RWPE1 (cell line): ENCODE measurements around the gene HES7.
"Not testable (repeated sequence)": the region's sequence is repeated elsewhere in the genome, so short reads cannot be mapped to it uniquely, and the experiment has no call there.

Experiments
- CTCF ChIA-PET: fragments of 350-600 bp; sonication (Branson Sonifier 250); formaldehyde crosslinking; extraction: SDS; loops from one replicate; lab custom pipeline; 2021; lab: Yijun Ruan, JAX
- POLR2A ChIA-PET: fragments of 400-600 bp; formaldehyde crosslinking; extraction: SDS; loops from one replicate; lab custom pipeline; 2020; ENCODE audit warnings: antibody characterized with exemption; ENCODE audit not compliant: low non-redundant PET; lab: Yijun Ruan, JAX
- DNase-seq: peaks from one replicate; pipeline ENCODE4 v3.0.0; 2012; ENCODE audit warnings: low spot score
- H3K27ac ChIP-seq: fragments of 450-650 bp; 2 replicates; pipeline ENCODE4 v1.5.1; 2017
- CTCF ChIP-seq: fragments of 450-650 bp; conservative IDR thresholded peaks from 2 replicates; pipeline ENCODE4 v1.5.1; 2017; ENCODE audit warnings: low read depth, mild to moderate bottlenecking

HES7 gene

DNA sequence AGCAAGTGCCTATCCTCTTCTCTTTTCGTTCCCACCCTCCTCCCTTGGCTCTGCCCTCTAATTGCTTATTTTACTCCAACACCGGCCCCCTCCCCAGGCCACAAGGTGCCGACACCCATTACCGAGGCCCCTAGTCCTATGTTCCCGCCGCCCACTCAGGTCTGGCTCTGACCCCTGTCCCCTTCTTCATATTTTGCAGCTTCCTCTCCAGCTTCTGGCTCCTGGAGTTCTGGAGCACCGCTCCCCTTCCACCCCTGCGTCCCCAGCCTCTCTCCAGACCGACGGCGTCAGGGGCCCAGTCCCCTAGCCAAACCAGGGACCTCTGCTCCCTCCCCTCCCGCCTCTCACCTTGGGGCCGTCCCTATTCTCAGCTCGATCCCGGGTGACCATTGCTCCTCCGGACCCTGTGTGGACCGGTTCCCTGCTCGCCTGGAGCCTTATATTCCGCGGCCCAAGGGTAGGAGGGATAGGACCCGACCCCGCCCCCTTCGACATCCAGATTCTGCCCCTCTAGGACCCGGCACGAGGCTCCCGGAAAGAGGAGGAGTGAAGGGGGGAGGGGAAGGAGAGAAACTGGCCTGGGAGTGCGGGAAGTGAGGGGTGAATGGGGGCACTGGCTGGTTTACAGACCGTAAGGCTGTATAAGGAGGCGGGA, at the start of gene HES7:
HES7 (minus strand) TSS at position 412 of the 655 bp plus-strand sequence; CDS start at position 390, 22 bp downstream.
- peak within 1 kb of the TSS; percentile 90 for H3K27ac ChIP-seq
- ChIA-PET CTCF (interaction anchor here (0.6 to 1.2 kb wide), 3 partner anchors 15 to 1566 kb away, joined by 3 to 4 read pairs (median 3); no protein-coding TSS in a partner anchor), POLR2A (interaction anchor here (0.6 kb wide), 1 partner anchor 71 kb away, joined by 4 read pairs; no protein-coding TSS in a partner anchor)
- no peak for TF ChIP-seq CTCF
- DNase-seq: peak; percentile 55

DNA sequence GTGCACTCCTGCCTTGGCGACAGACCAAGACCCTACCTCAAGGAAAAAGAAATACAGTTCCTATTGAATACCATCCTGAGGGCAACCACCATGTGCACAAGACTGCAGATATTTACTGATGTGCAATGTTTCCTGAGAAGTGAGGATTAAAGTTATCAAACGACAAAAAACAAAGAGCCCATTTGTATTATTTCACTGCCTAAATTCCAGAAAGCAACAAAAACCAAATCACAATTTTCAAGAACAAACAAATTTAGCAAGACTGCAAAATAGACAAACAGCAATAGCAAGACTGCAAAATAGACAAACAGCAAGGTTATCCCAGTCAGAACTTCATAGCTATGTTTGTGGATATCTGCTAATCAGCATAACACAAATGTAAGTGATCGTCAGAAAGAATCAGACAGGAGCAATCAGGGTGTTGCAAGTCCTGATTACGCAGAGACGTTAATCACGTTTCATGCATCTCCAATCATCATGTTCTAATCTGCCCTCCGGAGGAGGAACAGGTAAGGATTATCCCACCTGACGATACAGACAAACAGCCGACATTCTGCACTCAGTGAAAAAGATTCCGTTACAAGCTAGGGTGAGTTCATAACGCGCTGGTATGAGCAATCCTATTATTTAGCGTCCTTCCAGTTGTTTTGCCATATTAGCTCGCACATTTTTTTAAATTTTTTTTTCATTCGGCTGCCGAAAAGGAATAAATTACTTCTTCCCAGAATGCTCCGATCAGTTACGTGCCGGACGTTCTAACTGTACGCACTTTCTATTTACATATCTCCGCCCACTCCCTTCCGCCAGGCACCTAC, 49.4 kb upstream of the HES7 start:
- DNase-seq: peak; percentile 75
- no peak for TF ChIP-seq CTCF
- POLR2A ChIA-PET: interaction anchor here (0.5 to 1.2 kb wide), 4 partner anchors 9 to 74 kb away, joined by 4 to 5 read pairs (median 4); no protein-coding TSS in a partner anchor
- CTCF ChIA-PET: interaction anchor here (0.6 to 0.9 kb wide), 3 partner anchors 10 to 15 kb away, joined by 3 read pairs; no protein-coding TSS in a partner anchor
- H3K27ac ChIP-seq: peak overlapping the region; percentile 70; the same call in 1 of the 2 replicates

DNA sequence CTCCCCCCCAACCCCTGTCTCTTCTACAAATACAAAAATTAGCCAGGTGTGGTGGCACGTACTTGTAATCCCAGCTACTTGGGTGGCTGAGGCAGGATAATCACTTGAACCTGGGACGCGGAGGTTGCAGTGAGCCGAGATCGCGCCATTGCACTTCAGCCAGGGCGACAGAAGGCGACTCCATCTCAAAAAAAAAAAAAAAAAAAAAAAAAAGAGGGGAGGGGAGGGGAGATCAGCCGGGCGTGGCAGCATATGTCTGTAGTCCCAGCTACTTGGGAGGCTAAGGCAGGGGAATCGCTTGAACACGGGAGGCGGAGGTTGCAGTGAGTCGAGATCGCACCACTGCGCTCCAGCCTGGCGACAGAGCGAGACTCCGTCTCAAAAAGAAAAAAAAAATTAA, 46.3 kb upstream of the HES7 start:
- DNase-seq: not testable (repeated sequence)
- H3K27ac ChIP-seq: peak overlapping the region; percentile 24; the same call in 1 of the 2 replicates
- ChIA-PET POLR2A (interaction anchor here (0.7 kb wide), 1 partner anchor 48 kb away, joined by 5 read pairs; no protein-coding TSS in a partner anchor), CTCF (interaction anchor here (0.7 kb wide), 1 partner anchor 125 kb away, joined by 3 read pairs; the partner anchor contains the start of gene SLC25A35)

- ChIA-PET CTCF (interaction anchor here (0.6 to 0.7 kb wide), 2 partner anchors 87 to 276 kb away, joined by 3 read pairs; no protein-coding TSS in a partner anchor), POLR2A (no interaction called here)
- DNase-seq: no peak
- TF ChIP-seq CTCF: no peak
- H3K27ac ChIP-seq: peak overlapping the region; percentile 90
Measured at GRCh38 chr17:8167526-8167925, 43.6 kb upstream of the HES7 start.

DNA sequence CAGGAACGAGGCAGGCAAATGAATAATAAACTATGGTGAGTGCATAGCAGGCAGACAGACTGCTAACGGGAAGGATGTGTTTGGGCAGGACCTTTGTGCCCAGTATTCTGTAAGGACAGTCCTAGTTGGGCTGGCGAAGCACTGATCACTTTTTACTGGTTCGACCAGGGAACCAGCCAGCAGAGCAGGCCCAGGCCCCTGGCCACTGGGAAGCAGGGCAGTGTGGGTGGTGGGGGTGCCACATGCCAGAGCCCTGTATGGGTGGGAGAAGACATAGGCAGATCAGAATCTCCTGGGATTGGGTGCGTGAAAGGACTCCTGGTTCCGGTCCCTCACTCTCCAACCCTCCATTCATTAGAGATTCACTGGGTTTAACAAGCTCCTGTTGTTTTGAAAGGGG, 42.8 kb upstream of the HES7 start:
- H3K27ac ChIP-seq: peak overlapping the region; percentile 90
- TF ChIP-seq CTCF: no peak
- POLR2A ChIA-PET: no interaction called here
- CTCF ChIA-PET: no interaction called here
- DNase-seq: no peak

DNA sequence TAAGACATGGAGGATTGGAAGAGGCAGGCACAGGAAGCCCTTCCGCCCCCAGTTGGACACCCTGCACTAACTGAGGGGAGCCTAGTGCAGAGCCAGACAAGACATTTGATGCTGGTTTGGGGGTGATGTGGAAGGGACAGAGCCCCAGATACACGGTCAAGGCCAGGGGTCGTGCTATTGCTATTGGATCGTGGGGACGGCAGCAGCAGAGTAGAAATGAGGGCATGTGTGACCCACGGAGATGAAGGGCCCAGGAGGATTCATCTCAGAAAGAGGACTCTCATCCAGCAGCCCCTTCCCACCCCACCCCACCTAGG, 40.9 kb upstream of the HES7 start:
- CTCF ChIA-PET: interaction anchor here (1.3 kb wide), 1 partner anchor 21 kb away, joined by 5 read pairs; no protein-coding TSS in a partner anchor
- H3K27ac ChIP-seq: peak overlapping the region; percentile 90
- TF ChIP-seq CTCF: no peak
- POLR2A ChIA-PET: no interaction called here
- no peak for DNase-seq
